GM19468 (cell line): ENCODE data around the gene NDUFA7.
"Not testable (repeated sequence)": the region's sequence is repeated elsewhere in the genome, so short reads cannot be mapped to it uniquely, and the experiment has no call there.

Experiments
- ATAC-seq: cut with Tn5 transposase; IDR thresholded peaks from one replicate; pipeline ENCODE4 v1.9.1; 2021; ENCODE audit warnings: mild to moderate bottlenecking, moderate library complexity, moderate number of reproducible peaks; ENCODE audit not compliant: unreplicated experiment; ENCODE audit errors: extremely low read depth

The NDUFA7 gene

DNA sequence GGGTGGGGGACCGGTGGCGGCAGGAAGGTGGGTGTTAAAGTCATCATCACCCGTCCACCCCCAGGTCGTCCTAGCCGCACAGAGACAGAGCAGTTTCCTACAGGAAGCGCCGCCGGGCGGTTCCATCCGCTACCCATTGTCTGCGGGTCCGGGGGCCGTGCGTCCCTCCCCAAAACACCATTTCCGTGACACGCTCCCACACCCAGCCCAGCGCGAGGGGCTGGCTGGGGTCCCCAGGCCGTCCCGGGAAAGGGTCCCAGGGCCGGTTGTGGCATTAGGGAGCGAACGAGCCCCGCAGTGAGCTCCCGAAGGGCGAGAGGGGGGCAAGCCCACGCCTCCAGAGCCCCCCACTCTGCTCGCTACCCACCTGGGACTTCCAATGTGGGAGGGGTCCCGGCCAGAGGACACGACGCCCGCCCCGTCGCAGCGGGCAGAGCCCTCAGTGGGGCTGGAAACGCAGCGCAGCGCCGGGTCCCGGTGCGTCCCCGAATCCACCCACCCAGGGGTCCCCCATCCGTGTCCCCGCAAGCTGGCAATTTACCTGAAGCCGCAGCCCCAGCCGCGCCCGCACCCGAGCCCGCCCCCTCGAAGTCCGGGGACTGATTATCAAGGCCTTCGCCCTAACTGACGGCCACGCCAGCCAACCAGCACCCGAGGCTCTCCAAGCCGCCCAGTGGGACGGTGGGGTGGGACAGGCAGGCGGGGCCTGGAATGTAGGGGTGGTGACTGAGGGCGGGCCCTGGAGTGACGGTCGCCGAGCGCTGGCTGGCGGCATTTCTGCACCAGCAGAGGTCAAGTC, 21.7 kb upstream of the NDUFA7 start, which contains the start of gene KANK3:
KANK3 (minus strand) TSS at position 579 of the 799 bp plus-strand sequence. CDS start 5,434 bp downstream, outside the sequence.
- no peak for ATAC-seq

DNA sequence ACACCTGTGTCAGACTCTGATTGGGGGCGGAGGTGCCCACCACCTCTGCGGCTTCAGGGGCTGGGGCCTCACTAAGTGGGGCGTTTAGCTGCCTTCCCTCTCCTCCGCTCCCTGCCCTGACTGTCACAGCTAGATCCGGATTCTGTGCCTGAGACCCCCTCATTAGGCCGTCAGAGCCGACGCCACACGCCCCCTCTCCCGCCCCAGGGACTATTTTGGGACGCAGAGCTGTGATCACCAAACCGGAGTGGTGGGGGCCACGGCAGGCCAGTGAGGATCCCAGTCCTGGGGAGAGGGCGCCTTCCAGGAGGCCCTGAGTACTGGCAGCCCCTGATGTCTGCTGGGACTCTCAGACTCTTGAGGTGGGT, 21.1 kb upstream of the NDUFA7 start:
- no peak for ATAC-seq

DNA sequence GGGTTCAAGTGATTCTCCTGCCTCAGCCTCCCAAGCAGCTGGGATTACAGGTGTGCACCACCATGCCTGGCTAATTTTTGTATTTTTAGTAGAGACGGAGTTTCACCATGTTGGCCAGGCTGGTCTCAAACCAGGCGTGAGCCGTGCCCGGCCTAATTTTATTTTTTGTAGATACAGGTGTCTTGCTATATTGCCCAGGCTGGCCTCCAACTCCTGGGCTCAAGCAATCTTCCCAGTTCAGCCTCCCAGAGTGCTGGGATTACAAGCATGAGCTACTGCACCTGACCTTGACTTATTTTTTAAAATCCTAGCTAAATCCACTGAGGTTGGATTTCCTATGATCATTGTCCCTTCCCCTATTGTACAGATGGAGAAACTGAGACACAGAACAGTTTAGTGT, 20.3 kb upstream of the NDUFA7 start:
- not testable (repeated sequence) for ATAC-seq

DNA sequence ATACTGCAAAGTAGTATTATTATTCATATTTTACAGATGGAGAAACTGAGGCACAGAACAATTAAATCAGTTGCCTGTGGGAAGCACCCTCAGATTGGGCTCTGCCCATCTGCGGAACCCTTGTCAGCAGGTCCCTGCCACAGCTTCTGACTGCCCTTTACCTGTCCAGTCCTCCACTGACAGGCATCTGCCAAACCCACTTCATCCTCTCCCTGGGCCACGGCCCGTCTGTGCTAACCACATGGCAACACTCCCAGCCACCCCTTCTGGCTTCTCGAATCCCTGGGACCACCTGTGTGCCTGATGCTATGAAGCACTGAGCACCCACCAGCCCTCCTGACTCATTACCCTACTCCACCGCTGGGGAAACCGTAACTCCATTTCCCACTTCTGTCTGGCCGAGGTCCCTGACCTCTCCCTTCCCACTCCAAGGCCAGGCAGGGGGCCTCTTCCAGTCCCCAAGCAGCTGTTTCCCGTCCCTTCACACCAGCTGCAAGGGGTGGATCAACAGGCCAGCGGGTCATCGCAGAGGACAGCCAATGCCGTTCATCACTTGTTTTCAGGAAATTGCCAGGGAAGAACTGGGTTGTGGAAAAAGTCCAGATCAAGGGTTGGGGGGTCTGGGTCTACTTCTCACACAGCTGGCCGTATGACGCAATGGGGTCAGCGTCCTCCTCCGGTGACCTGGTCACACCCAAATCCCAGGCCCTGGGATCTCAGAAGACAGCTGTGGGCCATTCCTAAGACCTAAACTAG, 19.3 kb upstream of the NDUFA7 start:
- no peak for ATAC-seq

DNA sequence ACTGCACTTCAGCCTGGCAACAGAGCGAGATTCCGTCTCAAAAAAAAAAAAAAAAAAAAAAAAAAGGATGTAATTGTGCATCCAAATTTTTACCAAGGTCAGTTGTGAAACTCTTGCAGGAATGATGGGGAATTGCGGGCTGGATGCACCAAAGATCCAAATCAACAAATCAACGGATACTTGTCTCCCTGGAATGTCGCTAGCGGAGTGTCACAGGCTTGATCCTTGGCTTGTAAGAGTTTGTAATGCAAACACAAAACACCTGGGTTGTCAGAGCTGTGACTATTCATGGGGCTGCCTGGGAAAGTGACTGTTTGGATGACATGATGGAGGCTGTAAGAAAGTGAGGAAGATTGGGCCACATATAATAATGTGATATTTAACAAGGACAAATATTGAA, 17.7 kb upstream of the NDUFA7 start:
- no peak for ATAC-seq

DNA sequence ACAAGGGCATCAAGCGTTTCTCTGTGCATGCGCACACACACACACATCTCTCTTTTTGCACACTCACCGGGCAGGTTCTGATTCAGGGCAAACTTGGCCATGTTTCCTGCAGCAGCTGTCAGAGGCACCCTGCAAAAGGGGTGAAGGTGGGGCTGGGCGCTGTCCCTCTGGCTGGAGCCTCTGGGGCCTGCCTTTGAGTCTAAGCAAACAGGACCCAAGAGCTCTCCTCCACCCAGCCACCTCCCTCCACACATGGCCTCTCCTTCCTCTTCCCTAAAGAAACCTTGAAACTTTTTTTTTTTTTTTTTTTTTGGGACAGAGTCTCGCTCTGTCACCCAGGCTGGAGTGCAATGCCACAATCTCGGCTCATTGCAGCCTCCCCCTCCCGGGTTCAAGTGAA, 16.6 kb upstream of the NDUFA7 start:
- no peak for ATAC-seq

DNA sequence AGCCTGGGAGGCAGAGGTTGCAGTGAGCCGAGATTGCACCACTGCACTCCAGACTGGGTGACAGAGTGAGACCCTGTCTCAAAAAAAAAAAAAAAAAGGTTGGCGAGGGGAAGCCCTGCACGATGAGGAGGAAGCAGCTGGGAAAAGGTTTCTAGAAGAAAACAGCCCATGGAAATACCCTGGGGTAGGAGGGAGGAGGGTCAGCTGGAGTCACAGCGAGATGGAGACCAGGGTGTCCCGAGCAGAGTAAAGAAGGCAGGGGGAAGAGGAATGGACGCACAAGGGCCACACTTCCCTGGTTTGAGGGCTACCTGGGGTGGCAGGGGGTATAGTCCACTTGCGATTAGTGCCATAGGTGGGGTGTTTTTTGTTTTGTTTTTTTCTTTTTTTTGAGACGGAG, 15.5 kb upstream of the NDUFA7 start:
- no peak for ATAC-seq

DNA sequence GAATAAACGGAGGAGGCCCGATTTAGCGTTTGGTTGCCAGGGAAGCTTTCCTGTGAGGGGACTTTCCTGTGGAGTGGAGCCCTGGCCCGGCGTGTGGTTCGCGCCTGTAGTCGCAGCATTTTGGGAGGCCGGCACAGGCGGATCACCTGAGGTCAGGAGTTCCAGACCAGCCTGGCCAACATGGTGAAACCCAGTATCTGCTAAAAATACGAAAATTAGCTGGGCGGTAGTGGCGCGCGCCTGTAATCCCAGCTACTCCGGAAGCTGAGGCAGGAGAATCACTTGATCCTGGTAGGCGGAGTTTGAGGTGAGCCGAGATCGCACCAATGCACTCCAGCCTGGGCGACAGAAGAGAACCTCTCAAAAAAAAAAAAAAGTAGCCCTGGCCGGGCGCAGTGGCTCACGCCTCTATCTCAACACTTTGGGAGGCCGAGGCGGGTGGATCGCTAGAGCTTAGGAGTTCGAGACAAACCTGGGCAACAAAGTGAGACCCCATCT, 14.9 kb upstream of the NDUFA7 start:
- ATAC-seq, result no peak

DNA sequence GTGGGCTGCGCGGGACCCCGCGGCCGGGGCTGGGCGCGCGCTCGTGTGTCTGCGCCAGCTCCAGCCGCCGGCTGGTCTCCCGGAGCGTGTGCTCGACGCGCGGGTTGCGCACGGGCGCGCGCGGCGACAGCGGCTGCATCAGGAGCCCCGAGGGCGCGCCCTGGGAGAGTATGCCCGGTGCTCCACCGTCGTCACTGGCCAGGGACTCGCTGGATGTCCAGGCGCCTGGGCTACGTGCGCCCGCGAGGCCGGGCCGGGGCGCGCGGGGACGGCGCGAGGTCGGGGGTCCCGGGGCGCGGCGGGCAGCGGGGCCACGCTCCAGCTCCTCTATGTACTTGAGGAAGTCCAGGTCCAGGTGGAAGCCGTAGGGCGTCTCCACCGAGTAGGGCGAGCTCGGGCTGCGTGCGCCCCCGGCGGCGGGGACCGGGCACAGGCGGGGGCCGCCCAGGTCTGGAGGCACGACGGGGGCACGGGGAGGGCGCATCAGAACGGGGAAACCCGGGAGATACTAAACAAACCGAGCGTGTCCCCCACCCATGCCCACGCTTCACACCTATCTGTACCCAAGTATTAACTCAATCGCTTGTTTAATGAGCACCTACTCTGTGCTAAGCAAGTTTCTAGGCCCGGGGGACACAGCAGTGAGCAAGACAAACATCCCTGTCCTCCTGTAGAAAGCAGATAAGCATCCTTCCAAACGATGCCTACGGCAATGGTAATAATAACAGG, 14.3 kb upstream of the NDUFA7 start:
- no peak for ATAC-seq

DNA sequence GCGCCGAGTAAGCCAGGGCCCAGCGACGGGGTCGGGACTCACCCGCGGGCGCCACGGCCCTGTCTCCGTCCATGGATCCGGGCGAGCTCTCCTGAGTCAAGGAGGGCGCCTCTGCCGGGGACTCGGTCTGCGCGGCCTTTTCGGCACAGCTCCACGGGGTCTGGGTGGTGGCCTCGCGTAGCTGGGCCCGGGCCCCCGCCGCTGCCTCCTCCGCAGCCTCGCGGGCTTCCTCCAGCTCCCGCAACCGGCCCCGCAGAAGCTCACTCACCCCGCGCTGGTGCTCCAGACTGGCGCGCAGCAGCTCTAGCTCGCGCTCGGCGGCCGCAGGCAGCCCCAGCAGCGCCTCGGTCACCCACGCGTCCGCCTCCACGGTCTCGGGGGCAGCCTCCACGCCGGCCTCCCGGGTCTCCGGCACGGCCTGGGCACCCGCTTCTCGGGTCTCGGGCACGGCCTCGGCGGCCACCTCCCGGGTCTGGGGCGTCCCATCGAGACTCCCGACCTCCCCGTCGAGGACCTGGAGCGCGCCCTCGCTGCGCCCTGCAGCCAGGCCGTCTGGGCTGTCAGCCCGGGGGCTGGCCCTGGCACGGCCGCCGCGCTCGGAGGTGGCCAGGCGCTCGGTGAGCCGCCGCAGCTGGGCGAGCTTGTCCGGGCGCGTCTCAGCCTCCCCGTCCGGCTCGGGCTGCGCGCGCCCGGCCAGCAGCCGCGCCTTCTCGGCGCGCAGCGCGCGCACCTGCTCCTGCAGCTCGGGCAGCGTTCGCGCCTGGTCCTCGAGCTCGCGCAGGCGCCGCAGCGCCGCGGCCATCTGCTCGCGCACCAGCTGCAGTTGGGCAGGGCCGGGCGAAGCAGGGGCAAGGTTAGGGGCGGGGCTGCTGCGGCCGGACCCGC, 13.5 kb upstream of the NDUFA7 start:
- no peak for ATAC-seq

DNA sequence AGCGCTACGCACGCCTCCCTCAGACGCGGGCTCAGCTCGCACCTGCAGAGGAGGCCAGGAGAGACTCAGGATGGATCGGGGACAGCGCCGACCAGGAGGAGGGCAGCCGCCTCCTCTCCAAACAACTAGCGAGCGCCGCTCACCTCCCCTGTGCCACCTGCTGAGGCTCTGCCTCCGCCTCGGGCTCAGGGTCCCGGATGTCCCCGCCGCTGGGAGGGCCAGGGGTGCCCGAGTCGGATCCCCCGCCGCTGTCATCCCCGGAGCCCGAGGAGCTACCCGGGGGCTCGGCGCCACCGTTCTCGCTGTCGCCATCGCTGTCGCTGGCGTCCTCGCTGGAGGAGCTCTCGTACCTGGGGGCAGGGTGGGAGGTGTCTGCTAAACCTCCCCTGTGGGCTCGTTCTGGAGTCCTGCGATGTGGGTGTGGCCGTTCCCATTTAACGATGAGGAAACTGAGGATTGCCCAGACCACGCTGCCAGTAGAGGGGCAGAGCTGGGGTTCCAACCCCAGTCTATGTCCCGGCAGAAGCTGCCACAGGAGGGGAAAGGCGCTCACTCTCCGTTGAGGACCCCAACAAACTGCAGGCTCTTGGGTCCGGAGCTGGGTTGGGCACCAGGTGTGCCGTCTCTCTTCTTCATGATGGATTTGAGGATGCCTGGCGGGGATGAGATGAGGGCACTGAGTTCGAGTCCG, 12.7 kb upstream of the NDUFA7 start:
- no peak for ATAC-seq

DNA sequence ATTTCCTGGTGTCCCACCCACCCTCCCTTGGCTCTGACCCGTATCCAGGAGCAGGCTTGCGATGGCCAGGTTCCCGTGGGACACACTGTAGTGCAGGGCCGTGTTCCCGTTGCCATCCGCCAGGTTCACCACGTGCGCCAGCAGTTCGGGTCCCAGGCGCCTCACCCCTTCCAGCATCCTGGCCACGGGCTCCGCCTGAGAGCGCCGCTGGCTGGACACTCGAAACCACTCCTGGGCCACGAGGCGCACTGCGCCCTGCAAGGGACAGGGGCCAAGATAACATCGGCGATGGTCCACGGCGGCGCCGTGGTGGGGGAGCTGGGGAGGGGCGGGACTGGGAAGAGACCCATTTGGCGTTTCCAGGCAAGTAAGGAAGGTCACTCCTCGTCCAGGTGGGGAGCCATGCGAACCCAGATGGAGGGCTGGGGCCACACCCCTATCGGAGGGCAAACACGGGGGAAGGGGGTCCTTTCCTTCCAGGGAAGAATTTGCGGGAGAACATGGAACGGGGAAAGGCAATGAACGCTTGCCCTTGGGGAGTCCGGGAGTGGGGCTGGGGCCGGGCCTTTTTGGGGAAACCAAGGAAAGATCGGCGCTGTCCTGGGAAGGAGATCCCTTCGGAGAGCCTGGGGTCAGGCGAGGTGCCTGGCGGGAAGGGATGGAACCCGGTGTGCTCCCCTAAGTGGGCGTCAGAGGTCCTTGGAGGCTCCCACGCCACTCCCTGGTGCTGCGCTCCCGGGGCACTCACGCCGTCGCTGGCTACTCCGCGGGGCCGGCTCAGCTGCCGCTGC, 12.0 kb upstream of the NDUFA7 start:
- ATAC-seq, result no peak

DNA sequence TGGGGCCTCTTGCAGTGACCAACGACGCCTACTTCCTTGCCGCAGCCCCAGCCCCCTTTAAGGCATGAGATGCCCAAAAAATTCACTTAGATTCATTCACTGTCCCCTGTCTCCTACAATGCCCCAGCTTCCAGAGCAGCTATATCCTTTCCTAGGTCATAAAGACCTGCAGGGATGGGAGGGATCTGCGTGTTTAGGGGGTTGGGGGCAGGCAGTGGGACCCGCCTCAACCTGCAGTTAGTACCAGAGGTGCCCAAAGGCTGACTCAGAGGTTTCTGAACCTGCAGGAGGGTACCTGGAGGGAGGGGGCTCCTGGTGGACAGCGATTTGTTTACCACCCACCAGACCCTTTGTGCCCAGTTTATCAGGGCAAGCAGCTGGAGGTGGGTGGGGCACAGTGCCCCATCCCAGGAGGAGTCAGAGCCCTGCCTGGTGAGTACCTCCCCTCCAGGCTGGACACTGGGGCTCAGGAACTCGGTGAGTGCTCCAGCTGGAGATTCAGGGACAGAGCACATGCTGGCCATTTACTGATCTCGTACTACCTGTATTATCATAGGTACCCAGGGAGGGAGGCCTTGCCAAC, 10.2 kb upstream of the NDUFA7 start:
- ATAC-seq, result no peak

DNA sequence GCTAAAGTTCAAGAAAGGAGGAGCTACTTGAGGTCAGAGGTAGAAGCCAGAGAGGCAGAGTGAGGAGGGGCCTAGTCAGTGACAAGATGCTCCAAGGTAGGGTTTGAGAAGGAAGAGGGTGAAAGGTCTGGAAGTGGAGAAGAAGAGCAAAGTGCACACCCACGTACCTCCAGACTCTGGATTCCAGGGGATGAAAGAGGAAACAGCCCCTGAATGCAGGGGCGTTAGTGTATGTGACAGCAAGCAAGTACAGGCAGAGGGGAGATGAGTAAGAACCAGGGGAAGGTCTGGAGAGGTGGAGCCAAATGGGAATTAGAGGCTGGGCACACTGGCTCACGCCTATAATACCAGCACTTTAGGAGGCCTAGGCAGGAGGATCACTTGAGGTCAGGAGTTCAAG, 8.8 kb upstream of the NDUFA7 start:
- no peak for ATAC-seq

DNA sequence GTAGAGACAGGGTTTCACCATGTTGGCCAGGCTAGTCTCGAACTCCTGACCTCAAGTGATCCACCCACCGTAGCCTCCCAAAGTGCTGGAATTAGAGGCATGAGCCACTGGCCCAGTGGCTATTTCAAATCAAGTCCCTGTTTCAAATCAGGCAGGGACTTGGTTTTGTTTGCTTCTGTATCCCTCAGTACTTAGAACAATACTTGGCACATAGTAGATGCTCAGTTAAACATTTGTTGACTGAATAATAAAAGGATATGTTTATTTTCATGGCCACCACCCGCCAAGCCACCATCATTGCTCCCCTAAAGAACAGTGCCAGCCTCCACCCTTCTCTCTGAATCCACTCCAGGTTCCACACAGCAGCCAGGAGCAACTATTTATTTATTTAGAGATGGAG, 4.3 kb upstream of the NDUFA7 start:
- no peak for ATAC-seq

DNA sequence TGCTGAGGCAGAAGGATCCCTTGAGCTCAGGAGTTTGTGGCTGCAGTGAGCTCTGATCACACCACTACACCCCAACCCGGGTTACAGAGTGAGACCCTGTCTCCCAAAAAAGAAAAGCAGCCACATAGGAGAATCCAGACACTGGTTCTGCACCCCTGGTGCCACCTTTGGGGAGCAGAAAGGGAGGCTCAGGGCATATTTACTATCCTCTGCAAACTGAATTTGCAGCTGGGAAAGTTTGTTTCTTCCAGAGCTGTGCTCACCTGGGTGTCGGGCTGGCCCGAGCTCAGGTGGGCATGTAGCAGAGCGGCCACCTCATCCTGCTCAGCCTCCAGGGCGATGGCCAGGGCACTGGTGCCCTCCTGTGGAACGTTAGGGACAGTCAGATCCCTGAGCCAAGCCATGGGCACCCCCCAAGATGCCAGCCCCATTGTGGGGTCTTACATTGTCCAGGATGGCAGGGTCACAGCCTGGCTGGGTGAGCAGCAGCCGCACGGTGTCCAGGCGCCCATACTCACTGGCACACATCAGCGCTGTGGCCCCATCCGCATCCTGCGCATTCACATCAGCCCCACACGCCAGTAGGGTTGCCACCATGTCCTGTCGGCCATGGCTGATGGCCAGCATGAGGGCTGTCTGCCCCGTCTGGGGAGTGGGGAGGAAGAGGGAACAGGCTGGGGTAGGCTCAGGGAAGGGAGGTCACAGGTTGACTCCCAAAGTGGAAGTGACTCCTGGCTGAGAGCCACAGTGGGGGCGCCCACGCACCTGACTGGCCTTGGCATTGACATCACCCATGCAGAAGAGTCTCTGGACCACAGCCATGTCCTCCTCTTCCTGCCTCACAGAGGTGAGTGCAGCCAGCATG, 3.2 kb upstream of the NDUFA7 start:
- ATAC-seq, result no peak

DNA sequence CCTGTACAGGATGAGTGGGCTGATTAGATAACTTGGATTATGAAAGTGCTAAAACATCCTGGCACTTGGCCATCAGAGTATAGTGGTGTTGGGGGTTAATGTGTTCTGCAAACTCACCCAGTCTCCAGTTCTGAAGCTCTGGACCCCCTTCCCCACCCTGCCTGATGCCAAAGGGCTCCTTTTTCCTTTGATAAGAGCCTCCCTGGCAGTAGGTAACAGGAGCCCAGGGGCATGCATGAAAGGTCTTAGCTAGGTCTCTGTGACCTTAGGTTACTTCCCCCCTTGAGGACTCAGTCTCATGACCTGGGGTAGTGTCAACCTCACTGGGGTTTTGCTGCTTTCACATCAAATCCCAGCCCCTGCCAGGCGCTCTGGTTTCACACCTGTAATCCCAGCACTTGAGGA, 2.6 kb upstream of the NDUFA7 start:
- no peak for ATAC-seq
